ENCODE data around the gene ITGB3.
A peak's percentile ranks its signal among the peaks of the same experiment; 100 is the strongest.
"Not testable (repeated sequence)": the region's sequence is repeated elsewhere in the genome, so short reads cannot be mapped to it uniquely, and the experiment has no call there.

ITGB3 gene

DNA sequence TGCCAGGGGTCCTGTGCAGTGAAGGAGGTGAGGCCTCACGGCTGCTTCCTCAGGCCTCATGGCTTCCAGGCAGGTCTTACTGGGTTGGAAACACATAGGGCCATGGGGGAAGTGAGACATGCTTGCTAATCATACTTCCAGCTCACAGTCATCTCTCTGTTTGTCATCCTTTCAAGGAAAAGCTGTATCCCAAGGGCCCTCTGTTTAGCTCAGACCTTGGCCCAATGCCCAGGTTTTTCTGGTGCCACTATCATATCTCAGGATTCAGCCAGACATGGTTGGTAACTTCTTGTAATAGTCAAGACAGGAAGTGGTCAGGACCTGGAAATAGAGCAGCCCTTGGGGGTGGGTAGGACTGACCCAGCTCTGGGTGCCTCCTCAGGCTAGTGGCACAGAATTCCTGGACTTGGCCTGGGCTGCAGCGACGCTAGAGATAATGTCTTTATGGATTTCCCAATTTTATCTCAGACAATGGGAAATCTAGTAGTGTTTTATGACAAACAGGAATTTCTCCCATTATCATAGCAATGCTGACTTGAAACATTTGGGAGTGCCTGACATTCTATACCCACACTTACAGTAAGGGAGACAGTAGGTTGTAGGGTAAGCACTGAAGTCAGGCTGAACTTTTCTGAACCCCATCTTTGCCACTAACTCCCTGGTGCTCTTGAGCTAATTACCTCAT lies 13.5 kb upstream of the ITGB3 start:
- Histone ChIP-seq H3K4me3 (no peak overlapping the region), H3K27ac (peak overlapping the region in 17 of 21 experiments; percentile 6 to 95 (median 69))

DNA sequence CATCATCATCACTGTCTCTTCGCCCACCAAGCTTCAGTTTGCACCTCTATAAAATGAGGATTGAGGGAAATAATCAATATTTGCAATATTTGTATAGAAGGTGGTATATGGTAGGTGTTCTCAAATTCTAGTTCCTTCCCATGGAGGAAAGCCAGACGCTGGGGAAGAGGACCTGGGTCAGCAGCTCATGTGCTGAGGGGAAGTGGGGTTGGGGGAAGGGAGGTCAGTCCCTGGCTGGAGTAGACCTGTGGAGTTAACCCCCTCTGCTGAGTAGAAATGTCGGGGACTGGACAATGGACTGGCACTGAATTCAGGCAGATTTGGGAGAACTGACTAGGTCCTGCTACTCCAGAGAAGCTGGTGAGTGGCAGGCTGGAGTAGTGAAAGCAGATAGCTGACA lies 12.8 kb upstream of the ITGB3 start:
- peak overlapping the region in 9 of 21 experiments; percentile 17 to 95 (median 72) for H3K27ac ChIP-seq

DNA sequence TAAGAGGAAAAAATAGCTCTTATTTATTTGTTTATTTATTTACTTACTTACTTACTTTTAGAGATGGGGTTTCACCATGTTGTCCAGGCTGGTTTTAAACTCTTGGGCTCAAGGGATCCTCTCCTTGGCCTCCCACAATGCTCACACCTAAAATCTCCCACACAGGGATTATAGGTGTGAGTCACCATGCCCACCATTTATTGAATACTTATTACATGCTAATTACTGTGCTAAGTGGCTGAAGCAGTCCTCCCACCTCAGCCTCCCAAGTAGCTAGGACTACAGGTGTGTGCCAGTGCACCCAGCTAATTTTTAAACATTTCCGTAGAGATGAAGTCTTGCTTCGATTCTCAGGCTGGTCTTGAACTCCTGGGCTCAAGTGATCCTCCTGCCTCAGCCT lies 11.0 kb upstream of the ITGB3 start:
- Histone ChIP-seq H3K4me3 (no peak overlapping the region), H3K27ac (no peak overlapping the region)

More for the DNA sequence above, 12.8 kb upstream of the ITGB3 start:
- H3K4me3 ChIP-seq: no peak overlapping the region

DNA sequence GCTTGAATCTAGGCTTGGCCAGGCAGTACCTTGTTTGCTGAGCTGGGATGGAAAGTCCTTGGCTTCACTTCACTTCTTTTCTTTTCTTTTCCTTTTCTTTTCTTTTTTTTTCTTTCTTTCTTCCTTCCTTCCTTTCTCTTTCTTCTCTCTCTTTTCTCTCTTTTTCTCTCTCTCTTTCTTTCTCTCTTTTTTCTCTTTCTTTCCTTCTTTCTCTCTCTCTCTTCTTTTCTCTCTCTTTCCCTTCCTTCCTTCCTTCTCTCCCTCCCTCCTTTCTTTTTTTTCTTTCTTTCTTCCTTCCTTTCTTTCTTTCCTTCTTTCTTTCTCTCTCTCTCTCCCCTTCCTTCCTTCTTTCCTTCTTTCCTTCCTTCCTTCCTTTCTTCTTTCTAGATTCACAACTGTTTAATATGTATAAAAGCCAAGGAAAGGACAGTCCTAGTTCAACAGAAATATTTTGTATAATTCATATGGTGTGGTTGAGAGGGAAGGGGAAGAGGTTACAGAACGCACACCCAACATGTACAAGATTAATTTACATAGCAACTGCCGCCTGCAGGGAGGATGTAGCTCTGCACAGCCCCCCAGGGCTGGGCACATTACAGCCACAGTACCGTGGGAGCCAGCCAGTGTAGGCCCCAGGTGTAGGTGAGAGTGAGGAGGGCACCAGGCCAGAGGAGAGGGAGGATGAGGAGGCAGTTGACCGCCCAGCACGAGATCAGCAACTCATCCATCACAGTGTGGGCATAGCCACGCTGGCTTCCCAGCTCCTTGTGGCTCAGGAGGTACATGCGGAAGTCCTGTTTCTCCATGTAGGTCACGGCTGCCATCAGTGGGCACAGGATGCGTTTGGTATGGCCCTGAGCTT lies 9.7 kb upstream of the ITGB3 start:
- Histone ChIP-seq H3K27ac (no peak overlapping the region), H3K4me3 (no peak overlapping the region)

DNA sequence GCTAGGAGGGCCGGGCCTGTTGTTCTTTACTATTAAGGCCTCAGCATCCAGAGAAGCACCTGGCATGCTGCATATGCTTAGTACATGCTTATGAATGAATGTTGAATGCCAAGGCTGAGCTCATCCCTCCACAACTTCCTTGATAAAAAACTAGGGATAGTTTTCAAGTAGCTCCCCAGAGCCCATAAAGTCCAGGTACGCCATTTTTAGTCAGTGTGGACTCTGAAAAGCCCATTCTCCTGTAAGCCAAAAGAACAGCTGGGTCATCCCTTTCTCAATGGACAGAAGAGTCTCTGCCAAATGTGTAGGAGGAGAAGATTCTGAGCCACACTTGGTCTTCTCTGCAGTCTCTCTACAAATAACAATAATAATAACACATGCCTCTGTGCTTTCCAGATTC lies 8.9 kb upstream of the ITGB3 start:
- H3K27ac ChIP-seq: no peak overlapping the region

DNA sequence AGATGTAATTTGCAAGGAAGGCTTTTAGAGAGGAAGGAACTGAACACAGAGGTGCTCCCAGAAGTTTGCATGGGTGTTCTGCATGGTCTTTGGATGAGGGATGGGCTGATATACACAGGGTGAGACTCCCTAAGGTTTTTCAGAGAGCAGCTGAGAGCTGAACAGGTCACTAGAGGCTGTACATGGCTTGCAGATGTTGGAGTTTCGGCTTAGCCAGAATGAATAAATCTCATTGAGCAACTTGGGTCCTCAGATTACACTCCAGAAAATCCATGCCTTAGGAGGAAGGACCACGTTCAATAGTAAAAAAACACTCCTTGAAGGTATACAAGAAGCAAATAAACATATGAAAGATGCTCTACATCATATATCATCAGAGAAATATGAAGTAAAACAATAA lies 7.5 kb upstream of the ITGB3 start:
- H3K4me3 ChIP-seq: no peak overlapping the region
- no peak overlapping the region for H3K27ac ChIP-seq

More for the DNA sequence above, 8.9 kb upstream of the ITGB3 start:
- no peak overlapping the region for H3K4me3 ChIP-seq

DNA sequence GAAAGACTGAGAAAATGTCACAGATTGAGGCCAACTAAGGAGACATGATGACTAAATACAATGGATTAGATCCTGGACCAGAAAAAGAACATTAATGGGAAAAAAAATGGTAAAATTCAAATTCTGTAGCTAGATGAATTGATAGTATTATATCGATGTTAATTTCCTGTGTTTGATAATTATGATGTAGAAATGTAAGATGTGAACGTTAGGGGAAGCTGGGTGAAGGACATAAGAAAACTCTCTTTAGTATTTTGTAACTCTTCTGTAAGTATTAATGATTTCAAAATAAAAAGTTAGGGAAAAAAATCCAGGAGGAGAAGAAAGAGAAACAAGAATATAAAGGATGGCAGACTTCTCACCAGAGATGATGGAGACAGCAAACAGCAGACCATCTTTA lies 2.8 kb upstream of the ITGB3 start:
- H3K27ac ChIP-seq: no peak overlapping the region
- H3K4me3 ChIP-seq: no peak overlapping the region

DNA sequence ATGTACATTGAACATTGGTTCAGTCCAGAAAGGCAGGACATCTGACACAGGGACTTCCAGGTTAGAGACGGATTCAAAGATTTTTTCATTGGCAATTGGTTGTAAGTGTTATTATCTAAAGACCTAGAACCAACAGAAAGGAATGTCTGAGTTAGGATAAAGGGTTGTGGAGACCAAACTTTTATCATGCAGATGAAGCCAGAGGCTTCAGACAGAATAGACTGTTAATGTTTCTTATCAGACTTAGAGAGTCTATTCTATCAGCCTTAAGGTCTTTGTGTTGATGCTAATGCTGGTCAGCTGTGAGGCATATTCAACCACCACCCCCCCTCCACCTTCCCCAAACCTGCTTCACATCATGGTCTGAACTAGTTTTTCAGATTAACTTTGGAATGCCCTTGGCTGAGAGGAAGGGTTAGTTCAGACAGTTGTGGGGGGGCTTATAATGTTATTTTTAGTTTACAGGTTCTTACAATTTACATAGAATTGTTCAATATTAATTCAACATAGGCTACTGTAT lies 2.1 kb upstream of the ITGB3 start:
- no peak overlapping the region for H3K4me3 ChIP-seq
- H3K27ac ChIP-seq: no peak overlapping the region

DNA sequence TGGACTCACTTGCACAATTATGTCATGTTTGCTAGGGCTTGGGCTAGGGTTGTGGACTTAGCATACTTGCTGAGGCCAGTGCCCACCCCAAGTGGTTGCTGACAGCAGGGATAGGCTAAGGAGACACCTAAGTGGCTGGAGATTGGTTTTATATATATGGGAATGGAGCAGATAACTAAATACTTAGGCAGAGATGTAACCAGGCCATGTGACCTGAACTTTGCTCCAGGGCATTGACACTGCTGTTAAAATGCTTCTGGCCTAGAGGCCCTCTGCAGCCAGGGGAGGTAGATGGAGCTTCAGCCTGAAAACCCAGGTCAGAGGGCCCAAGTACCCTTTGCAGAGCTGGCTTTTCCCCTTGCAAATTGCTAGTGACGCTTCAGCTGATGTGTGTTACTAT lies 1.4 kb upstream of the ITGB3 start:
- no peak overlapping the region for H3K27ac ChIP-seq

DNA sequence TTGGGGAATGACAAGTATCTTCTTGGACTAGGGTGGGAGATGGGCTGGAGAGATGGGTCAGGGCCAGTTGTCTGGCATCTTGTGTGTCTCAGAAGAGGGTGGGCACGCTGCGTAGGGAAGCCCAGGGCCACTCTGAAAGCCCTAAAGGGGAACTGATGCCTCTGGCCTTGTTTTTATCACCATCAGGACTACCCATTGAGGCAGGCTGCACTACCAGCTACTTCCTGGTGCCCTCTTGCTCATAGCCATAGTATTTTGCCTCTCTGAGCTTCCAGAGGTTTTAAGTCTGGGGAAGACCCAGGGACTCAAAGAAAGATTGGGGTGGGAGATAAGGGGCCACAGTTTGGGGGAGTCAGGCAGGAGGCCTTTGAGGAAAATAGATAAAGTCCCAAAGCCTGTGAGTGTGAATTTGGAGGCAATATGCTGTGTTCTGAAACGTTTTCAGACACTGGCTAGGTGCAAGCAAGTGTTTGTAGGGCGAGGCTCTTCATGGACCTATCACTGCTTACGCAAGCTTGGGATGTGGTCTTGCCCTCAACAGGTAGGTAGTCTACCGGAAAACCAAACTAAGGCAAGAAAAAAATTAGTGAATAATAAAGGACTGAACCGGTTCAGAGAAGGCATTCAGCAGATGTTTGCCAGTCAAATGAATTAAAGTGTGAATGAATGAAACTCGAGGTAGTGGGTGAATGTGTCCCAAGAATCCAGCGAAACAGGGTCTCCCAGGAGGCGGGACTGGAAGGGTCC lies 688 bp upstream of the ITGB3 start:
- H3K27ac ChIP-seq: peak overlapping the region in 10 of 21 experiments; percentile 26 to 87 (median 68)

More for the DNA sequence above, 1.4 kb upstream of the ITGB3 start:
- no peak overlapping the region for H3K4me3 ChIP-seq

DNA sequence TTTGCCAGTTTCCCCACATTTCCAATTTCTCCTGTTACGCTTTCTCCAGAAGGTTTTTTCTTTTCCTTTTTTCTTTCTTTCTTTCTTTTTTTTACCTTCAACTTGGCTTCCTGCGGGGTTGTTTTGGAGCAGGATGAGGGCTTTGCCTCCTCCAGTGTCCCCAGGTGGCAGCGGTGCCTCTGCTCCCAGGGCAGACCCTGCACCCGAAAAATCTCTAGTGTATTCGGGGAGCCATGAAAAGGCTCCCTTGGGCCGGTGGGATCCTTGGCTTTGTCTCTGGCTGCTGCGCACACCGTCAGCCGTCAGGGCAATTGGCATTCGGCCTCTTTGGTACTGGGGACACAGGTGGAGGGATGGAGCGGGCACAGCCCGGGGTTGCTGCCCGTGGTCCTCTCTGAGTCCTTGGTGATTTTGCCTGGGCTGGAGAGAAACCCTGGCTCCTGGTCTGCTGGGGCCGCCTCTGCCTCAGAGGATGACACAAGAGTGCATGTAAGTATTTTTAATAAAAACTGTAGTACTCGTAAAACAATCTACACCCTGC lies 846 bp downstream of the ITGB3 start:
- peak overlapping the region in 11 of 21 experiments; percentile 2 to 87 (median 69) for H3K27ac ChIP-seq

More for the DNA sequence above, 688 bp upstream of the ITGB3 start:
- peak overlapping the region in 6 of 7 experiments; percentile 39 to 63 (median 54) for H3K4me3 ChIP-seq

DNA sequence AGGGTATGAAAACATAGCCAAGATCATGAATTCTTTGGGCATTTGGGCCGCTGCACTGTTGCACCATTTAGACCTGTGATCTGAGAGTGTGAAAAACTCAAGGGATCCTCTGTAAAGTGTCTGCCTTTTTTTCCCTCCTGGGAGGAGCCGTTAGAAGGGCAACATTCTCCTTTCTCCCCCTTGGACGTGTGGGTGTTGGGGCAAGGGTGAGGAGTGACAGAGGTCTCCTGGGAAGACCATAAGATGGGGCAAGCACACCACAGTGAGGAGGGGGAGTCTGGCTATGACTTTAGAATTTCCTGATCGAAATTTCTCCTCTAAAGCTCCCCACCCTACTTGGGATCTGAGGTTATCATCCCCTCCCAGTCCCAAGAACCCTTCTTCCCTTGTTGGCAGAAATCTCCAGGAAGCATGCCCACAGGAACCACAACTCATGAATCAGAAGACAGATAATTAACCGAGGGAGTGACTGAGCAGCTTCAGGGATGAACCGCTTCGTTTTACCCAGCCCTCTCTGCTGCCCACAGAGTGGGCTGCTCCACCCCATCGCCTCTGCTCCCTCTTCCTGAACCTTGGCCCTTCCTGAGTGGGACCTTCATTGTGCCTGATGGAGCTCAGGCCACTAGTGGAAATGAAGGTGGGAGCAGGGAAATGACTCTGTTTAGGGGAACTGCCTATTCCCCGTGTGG lies 4.2 kb downstream of the ITGB3 start:
- H3K27ac ChIP-seq: peak overlapping the region in 5 of 21 experiments; percentile 22 to 52 (median 35)
- no peak overlapping the region for H3K4me3 ChIP-seq

More for the DNA sequence above, 846 bp downstream of the ITGB3 start:
- H3K4me3 ChIP-seq: peak overlapping the region; percentile 39 to 63 (median 54)

DNA sequence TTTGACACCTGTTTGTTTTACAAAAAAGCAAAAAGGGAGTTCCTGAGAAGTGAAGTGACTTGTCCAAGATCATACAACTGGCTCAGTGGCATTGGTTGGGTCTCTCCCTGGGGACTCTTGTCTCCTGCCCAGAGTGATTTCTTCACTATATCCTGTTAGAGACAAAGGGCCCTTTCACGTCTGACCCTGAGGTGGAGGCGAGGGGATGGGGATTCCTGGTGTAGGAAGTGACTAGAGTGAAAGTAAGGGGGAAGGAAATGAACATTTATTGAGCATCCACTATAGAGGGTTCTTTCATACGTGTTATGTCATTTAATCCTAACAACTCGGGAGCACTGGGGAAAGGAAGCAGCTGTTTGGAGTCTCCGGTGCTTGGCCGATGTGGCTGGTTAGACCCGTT lies 9.0 kb downstream of the ITGB3 start:
- no peak overlapping the region for H3K4me3 ChIP-seq
- no peak overlapping the region for H3K27ac ChIP-seq

DNA sequence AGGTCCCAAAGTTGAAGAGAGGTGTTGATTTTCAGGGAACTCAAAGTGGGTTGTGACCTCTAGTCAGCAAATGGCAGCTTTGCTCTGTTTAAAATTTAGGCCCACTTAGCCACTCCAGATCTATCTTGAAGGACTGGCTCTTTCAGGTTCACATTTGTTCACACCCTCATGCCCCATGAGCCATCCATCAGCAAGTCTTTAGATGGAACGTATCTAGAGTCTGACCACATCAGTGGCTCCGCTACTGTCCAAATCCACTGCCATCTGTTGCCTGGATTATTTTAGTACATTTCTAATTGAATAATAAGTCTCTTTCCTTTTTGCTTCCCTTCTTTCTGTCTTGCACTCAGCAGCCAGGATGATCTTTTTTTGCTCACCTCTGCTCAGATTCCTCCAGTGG lies 10.5 kb downstream of the ITGB3 start:
- Histone ChIP-seq H3K27ac (no peak overlapping the region), H3K4me3 (no peak overlapping the region)

DNA sequence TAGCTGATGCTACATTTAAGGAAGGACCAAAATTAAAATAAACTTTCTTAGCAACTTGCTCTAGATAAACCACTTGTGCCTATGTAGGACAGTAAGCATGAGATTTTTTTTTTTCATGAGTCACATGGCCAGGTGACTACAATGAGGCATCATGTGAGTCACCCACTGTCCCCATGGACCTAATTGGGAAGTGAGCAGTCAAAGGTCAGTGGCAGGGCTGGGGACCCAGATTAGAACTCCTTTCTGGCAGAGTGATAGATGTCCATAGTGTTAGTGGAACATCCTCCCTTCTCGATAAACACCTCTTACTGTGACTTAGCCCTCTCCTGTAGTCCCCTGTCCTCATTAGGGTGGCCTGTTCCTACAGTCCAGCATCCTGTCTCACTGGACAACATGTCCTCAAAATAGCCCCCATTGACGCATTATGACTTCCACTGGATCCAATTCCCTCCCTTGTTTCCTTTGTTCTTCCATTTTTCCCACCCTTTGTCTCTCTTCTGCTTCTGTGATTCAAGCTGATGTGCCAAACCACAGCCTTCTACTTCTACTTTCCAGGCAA lies 12.4 kb downstream of the ITGB3 start:
- H3K27ac ChIP-seq: peak overlapping the region in 5 of 21 experiments; percentile 18 to 66 (median 33)

DNA sequence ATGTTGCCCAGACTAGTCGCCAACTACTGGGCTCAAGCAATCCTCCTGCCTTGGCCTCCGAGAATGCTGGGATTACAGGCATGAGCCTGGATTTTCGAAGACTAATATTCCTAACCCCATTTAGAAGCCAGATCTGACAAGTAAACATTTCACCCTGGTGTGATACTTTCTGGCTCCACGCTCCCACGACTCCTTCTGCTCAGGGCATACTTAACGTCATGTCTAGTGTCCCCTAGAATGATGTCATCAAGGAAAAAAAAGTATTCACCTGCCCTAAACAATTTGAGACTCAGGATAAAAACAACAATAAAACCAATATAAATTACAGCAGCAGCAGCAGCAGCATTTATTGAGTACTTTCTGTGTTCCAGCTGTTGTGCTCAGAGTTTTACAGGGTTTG lies 13.2 kb downstream of the ITGB3 start:
- no peak overlapping the region for H3K4me3 ChIP-seq
- H3K27ac ChIP-seq: peak overlapping the region in 6 of 21 experiments; percentile 18 to 66 (median 34)

More for the DNA sequence above, 12.4 kb downstream of the ITGB3 start:
- H3K4me3 ChIP-seq: no peak overlapping the region

DNA sequence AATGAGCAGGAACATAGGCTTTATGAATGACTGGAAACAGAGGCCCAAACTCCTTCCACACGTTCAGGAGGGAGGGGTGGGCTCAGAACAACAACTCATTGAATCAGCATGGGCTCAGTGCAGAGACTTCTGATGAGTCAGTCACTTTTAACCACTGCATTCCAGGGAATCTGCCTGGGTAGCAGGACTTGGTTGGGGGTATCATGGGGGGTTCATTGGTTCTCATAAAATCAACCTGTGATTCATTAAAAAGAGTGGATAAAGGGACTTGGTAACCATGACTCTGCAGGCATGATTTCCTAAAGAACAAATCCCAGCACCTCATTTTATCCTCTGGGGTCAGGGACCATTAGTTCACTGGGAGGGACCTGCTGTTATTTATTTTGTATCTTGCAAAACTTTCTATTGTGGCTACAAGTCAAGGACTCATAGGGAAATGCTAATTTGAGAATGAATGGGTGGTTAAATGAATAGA lies 13.8 kb downstream of the ITGB3 start:
- Histone ChIP-seq H3K27ac (peak overlapping the region in 5 of 21 experiments; percentile 26 to 66 (median 35)), H3K4me3 (no peak overlapping the region)

DNA sequence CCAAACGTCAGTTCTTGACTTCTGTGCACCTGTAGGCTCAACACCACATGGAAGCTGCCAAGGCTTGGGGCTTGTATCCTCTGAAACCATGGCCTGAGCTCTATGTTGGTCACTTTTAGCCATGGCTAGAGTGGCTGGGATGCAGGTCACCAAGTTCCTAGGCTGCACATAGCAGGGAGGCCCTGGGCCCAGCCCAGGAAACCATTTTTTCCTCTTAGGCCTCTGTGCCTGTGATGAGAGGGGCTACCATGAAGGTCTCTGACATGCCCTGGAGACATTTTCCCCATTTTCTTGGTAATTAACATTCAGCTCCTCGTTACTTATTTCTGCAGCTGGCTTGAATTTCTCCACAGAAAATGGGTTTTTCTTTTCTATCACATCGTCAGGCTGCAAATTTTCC lies 15.3 kb downstream of the ITGB3 start:
- H3K4me3 ChIP-seq, H3K27ac ChIP-seq: not testable (repeated sequence)
